HepG2 (cell line): Measurements from ENCODE around the gene TAF1C. TPM values are rescaled to one million over a fixed set of nuclear protein-coding genes. Genes with fewer than 3 reads are reported as not detected.

Experiments used
- ATAC-seq: fragments of 200-7000 bp; cut with Tn5 transposase; 3 replicates; pipeline ENCODE4 v1.9.1; 2020; ENCODE audit warnings: mild to moderate bottlenecking, moderate library complexity
- BruUV-seq: library from RNA; stranded (reverse); fragments of 400-500 nt; replicated peaks from 2 replicates; lab custom pipeline; 2021; lab: Mats Ljungman, UMichigan
- CTCF ChIA-PET: fragments of 300-600 bp; formaldehyde crosslinking; extraction: SDS; loops from one replicate; lab custom pipeline; 2021; ENCODE audit warnings: low total read pairs, inconsistent platforms, low intra/inter-chr PET ratio; lab: Yijun Ruan, JAX
- POLR2A ChIA-PET: fragments of 350-600 bp; sonication (Branson Sonifier 250); formaldehyde crosslinking; loops from one replicate; lab custom pipeline; 2020; ENCODE audit warnings: antibody characterized with exemption, inconsistent platforms; lab: Yijun Ruan, JAX
- DNase-seq: peaks from one replicate; pipeline ENCODE4 v3.0.0-alpha.2; 2015; ENCODE audit warnings: low spot score
- FAIRE-seq: peaks from 3 replicates; lab custom pipeline; 2011; peaks lifted over from hg19 to GRCh38; lab: Jason Lieb, UNC
- H2AFZ ChIP-seq: one replicate; pipeline ENCODE4 v1.6.1; 2011; ENCODE audit warnings: low read length, inconsistent platforms
- H3K27ac ChIP-seq: fragments of 300-600 bp; 3 replicates; pipeline ENCODE4 v1.8.0; 2011; ENCODE audit warnings: mixed run types, mild to moderate bottlenecking, mixed read lengths, low read length, inconsistent platforms; ENCODE audit not compliant: insufficient read depth; ENCODE audit errors: extremely low read length
- H3K27me3 ChIP-seq, 2 experiments: fragments of 200-600 bp in 1 of 2; 2 replicates in 1 of 2; 3 replicates in 1 of 2; pipeline versions ENCODE4 v1.6.0 to v1.8.0; 2011; ENCODE audit warnings: low read length in 2 of 2, mild to moderate bottlenecking in 2 of 2, moderate library complexity in 2 of 2, inconsistent platforms in 1 of 2; ENCODE audit not compliant: insufficient read depth in 2 of 2, control insufficient read depth in 1 of 2
- H3K36me3 ChIP-seq, 2 experiments: fragments of 200-600 bp in 1 of 2; replicated peaks in 1 of 2; 2 replicates in 1 of 2; 3 replicates in 1 of 2; pipeline versions ENCODE4 v1.5.1 to v1.8.0; 2011; ENCODE audit warnings: low read length in 2 of 2, inconsistent platforms in 1 of 2; ENCODE audit not compliant: insufficient read depth in 2 of 2, control insufficient read depth in 1 of 2
- H3K4me1 ChIP-seq: 2 replicates; pipeline ENCODE4 v1.5.1; 2012; ENCODE audit warnings: low read length, inconsistent platforms; ENCODE audit not compliant: insufficient read depth
- H3K4me2 ChIP-seq: 2 replicates; pipeline ENCODE4 v1.6.0; 2011; ENCODE audit warnings: low read depth, low read length, inconsistent platforms
- H3K4me3 ChIP-seq, 3 experiments: fragments of 200-600 bp in 1 of 3; sonication (generic), shearing (Covaris generic) in 1 of 3; replicated peaks in 1 of 3; 2 replicates each; pipeline ENCODE4 v1.5.1; 2011 to 2016; ENCODE audit warnings: low read length in 3 of 3, inconsistent platforms in 2 of 3, low read depth in 2 of 3, mild to moderate bottlenecking in 2 of 3, control low read depth in 1 of 3, mixed read lengths in 1 of 3; ENCODE audit not compliant: insufficient read depth in 1 of 3
- H3K79me2 ChIP-seq: one replicate; pipeline ENCODE4 v1.6.1; 2011; ENCODE audit warnings: low read length, inconsistent platforms; ENCODE audit not compliant: insufficient read depth
- H3K9ac ChIP-seq: 2 replicates; pipeline ENCODE4 v1.6.0; 2011; ENCODE audit warnings: mild to moderate bottlenecking, low read depth, low read length, inconsistent platforms; ENCODE audit not compliant: insufficient read depth
- H3K9me3 ChIP-seq: 2 replicates; pipeline ENCODE4 v1.5.1; 2012; ENCODE audit warnings: mild to moderate bottlenecking, low read length
- H4K20me1 ChIP-seq: 2 replicates; pipeline ENCODE4 v1.6.0; 2011; ENCODE audit warnings: inconsistent platforms, mild to moderate bottlenecking, low read length, moderate library complexity; ENCODE audit not compliant: insufficient read depth
- CAMTA2 ChIP-seq: sonication (generic); formaldehyde crosslinking; IDR thresholded peaks from 2 replicates; pipeline ENCODE4 v1.4.0; 2020; ENCODE audit warnings: mild to moderate bottlenecking, missing genetic modification reagents, borderline replicate concordance
- CREB1 ChIP-seq, 2 experiments: fragments of 450-650 bp in 1 of 2; IDR thresholded peaks; 2 replicates each; pipeline ENCODE4 v1.6.1; 2016 to 2017; ENCODE audit warnings: control low read depth in 1 of 2, mild to moderate bottlenecking in 1 of 2, missing compliant biosample characterization in 1 of 2, missing genetic modification characterization in 1 of 2
- E2F1 ChIP-seq: sonication (generic); formaldehyde crosslinking; IDR thresholded peaks from 2 replicates; pipeline ENCODE4 v1.5.0; 2020; ENCODE audit warnings: missing genetic modification reagents
- GTF3A ChIP-seq: sonication (generic); formaldehyde crosslinking; conservative IDR thresholded peaks from 2 replicates; pipeline ENCODE4 v1.4.0; 2020; ENCODE audit warnings: mild to moderate bottlenecking, missing genetic modification reagents
- HCFC1 ChIP-seq: fragments of 150-350 bp; IDR thresholded peaks from 2 replicates; pipeline ENCODE4 v1.6.1; 2014; ENCODE audit warnings: low read depth, low read length
- JUND ChIP-seq: sonication (generic); formaldehyde crosslinking; IDR thresholded peaks from 2 replicates; pipeline ENCODE4 v1.8.0; 2022; ENCODE audit warnings: mild to moderate bottlenecking, missing genetic modification reagents
- MATR3 ChIP-seq: sonication (generic); formaldehyde crosslinking; IDR thresholded peaks from 2 replicates; pipeline ENCODE4 v1.4.0; 2020; ENCODE audit warnings: missing genetic modification reagents
- PHB2 ChIP-seq: fragments of 450-650 bp; IDR thresholded peaks from 2 replicates; pipeline ENCODE4 v1.6.1; 2018; ENCODE audit not compliant: partially characterized antibody
- RAD21 ChIP-seq: fragments of 450-650 bp; formaldehyde crosslinking; IDR thresholded peaks from 2 replicates; pipeline ENCODE4 v1.5.0; 2020; ENCODE audit warnings: mild to moderate bottlenecking
- STAT5B ChIP-seq: sonication (generic); formaldehyde crosslinking; IDR thresholded peaks from 2 replicates; pipeline ENCODE4 v1.4.0; 2020; ENCODE audit warnings: missing genetic modification reagents
- THAP8 ChIP-seq: sonication (generic); formaldehyde crosslinking; IDR thresholded peaks from 2 replicates; pipeline ENCODE4 v1.5.1; 2020; ENCODE audit warnings: missing genetic modification reagents, mild to moderate bottlenecking, borderline replicate concordance
- YEATS4 ChIP-seq: sonication (generic); formaldehyde crosslinking; IDR thresholded peaks from 2 replicates; pipeline ENCODE4 v1.4.0; 2020; ENCODE audit warnings: missing genetic modification reagents, borderline replicate concordance
- ZNF18 ChIP-seq: sonication (generic); formaldehyde crosslinking; IDR thresholded peaks from 2 replicates; pipeline ENCODE4 v1.8.0; 2022; ENCODE audit warnings: mild to moderate bottlenecking, missing genetic modification reagents; ENCODE audit not compliant: insufficient replicate concordance
- ZNF251 ChIP-seq: sonication (generic); formaldehyde crosslinking; IDR thresholded peaks from 2 replicates; pipeline ENCODE4 v1.9.0; 2021; ENCODE audit warnings: mild to moderate bottlenecking, missing genetic modification reagents
- ZNF253 ChIP-seq: sonication (generic); formaldehyde crosslinking; IDR thresholded peaks from 2 replicates; pipeline ENCODE4 v1.8.0; 2022; ENCODE audit warnings: mild to moderate bottlenecking, missing genetic modification reagents, borderline replicate concordance
- ZNF558 ChIP-seq: sonication (generic); formaldehyde crosslinking; IDR thresholded peaks from 2 replicates; pipeline ENCODE4 v1.9.0; 2022; ENCODE audit warnings: mild to moderate bottlenecking, missing genetic modification reagents, borderline replicate concordance
- ZNF850 ChIP-seq: sonication (generic); formaldehyde crosslinking; conservative IDR thresholded peaks from 2 replicates; pipeline ENCODE4 v1.9.0; 2021; ENCODE audit warnings: mild to moderate bottlenecking, missing genetic modification reagents
- ZSCAN20 ChIP-seq: sonication (generic); formaldehyde crosslinking; IDR thresholded peaks from 2 replicates; pipeline ENCODE4 v1.4.0; 2020; ENCODE audit warnings: missing genetic modification reagents, mild to moderate bottlenecking, borderline replicate concordance
- WGBS: methylation state at CpG from one replicate; pipeline ENCODE4 v1.1.6; 2017; ENCODE audit warnings: low lambda C conversion rate; 5-methylcytosine and 5-hydroxymethylcytosine counted together
- in situ Hi-C: cut with HindIII; loops from 2 replicates; pipeline ENCODE4 v1.10.0; 2017; ENCODE audit warnings: low pct_unique_long_range_greater_than_20kb; ENCODE audit not compliant: extremely low pct_ligation_motif_present
- intact Hi-C: fragments of 100-400 bp; cut with micrococcal nuclease; formaldehyde crosslinking; loops from one replicate; pipeline ENCODE4 v1.10.0; 2022; ENCODE audit not compliant: unreplicated experiment
- polyA plus RNA-seq, 8 experiments: library from polyadenylated mRNA; depleted of rRNA in 3 of 8; stranded (reverse) in 7 of 8; unstranded in 1 of 8; fragments of >200 nt; fragmentation: Illumina TruSeq in 4 of 8; extraction: Trizol in 4 of 8; gene quantifications; 2 replicates each; pipeline versions ENCODE4 v1.2.1 to v1.2.3, GENCODE V29; 2011 to 2016; ENCODE audit warnings: low read depth in 4 of 8, missing spikeins in 1 of 8, mixed read lengths in 1 of 8; ENCODE audit not compliant: insufficient read depth in 1 of 8
- total RNA-seq, 5 experiments: library from RNA; depleted of rRNA; stranded (reverse); fragments of >200 nt; fragmentation: Illumina TruSeq; extraction: Trizol; gene quantifications; 2 replicates each; pipeline ENCODE4 v1.2.3, GENCODE V29; 2016; ENCODE audit warnings: low read depth in 1 of 5

The TAF1C gene
- total and polyA plus RNA-seq, 2 of the 13 experiments (the other 11 are each of a cell fraction or from before 2014, with no cell fraction given): 15.6 to 20.8 TPM

GRCh38 chr16:84144859-84145639 lies 41.8 kb downstream of the TAF1C start, which contains the start of the genes DNAAF1 and HSDL1:
Gene DNAAF1 (plus strand): TSS chr16:84145308. CDS start chr16:84145441, 133 bp downstream.
Gene HSDL1 (minus strand): TSS chr16:84145177. CDS start chr16:84131321, 13,856 bp downstream.
- H3K27me3 ChIP-seq: peaks cover 2 to 10% of the 10 kb centered on the region in 2 experiments
- H3K4me1 ChIP-seq: peaks cover 39% of the 10 kb centered on the region
- peak within 1 kb of the TSS; percentile 55 for H3K27ac ChIP-seq
- H2AFZ ChIP-seq: no peak within 1 kb of the TSS
- peak; percentile 83 for DNase-seq
- H3K79me2 ChIP-seq: peaks cover 33% of the 10 kb centered on the region
- H3K36me3 ChIP-seq: no peaks in the 10 kb centered on the region
- peak within 1 kb of the TSS; percentile 90 to 100 (median 92) for H3K4me3 ChIP-seq
- no TSS peak for BruUV-seq
- ATAC-seq: peak; percentile 74
- H3K9ac ChIP-seq: peak within 1 kb of the TSS; percentile 77
- CTCF ChIA-PET: interaction anchor here (1.8 kb wide), 1 partner anchor 30 kb away, joined by 6 read pairs; no protein-coding TSS in a partner anchor
- intact Hi-C loops (loop anchor here (1.0 to 2.0 kb wide), 2 partner anchors 30 to 49 kb away; no protein-coding TSS in a partner anchor), in situ Hi-C loops (no loop called here)
- no peak for FAIRE-seq
- H4K20me1 ChIP-seq: peaks cover 3% of the 10 kb centered on the region; the same call in 1 of the 2 replicates
- H3K4me2 ChIP-seq: peak within 1 kb of the TSS; percentile 97
- WGBS: under 1% methylated on average over 29 of the region's 89 CpGs
- no peaks in the 10 kb centered on the region for H3K9me3 ChIP-seq
- POLR2A ChIA-PET: interaction anchor here (0.7 to 1.4 kb wide), 3 partner anchors 28 to 55 kb away, joined by 3 to 24 read pairs (median 3); partner anchors contain the start of gene MBTPS1
- no peak for TF ChIP-seq THAP8 (CRISPR knock-in tag)
- TF ChIP-seq PHB2: no peak
- TF ChIP-seq ZNF251 (CRISPR knock-in tag): no peak
- TF ChIP-seq HCFC1: 0 out of 2 replicates have a peak, but pooled peaks have one; percentile 18
- no peak for TF ChIP-seq STAT5B (CRISPR knock-in tag)
- TF ChIP-seq GTF3A: 0 out of 2 replicates have a peak, but pooled peaks have one; percentile 56
- peak; percentile 56 for TF ChIP-seq RAD21 (CRISPR knock-in tag)
- TF ChIP-seq MATR3: no peak
- TF ChIP-seq ZNF18 (CRISPR knock-in tag): peak; percentile 19
- TF ChIP-seq ZNF850 (CRISPR knock-in tag): 0 out of 2 replicates have a peak, but pooled peaks have one; percentile 60
- peak; percentile 71 for TF ChIP-seq YEATS4
- 0 out of 2 replicates have a peak, but pooled peaks have one; percentile 58 for TF ChIP-seq ZSCAN20 (CRISPR knock-in tag)
- TF ChIP-seq ZNF253 (CRISPR knock-in tag): no peak; the same call in 1 of the 2 replicates
- 0 out of 2 replicates have a peak, but pooled peaks have one; percentile 32 for TF ChIP-seq E2F1
- TF ChIP-seq JUND: no peak
- no peak; the same call in 1 of the 2 replicates for TF ChIP-seq CREB1 (IDR thresholded peaks at IDR 0.05)
- no peak for TF ChIP-seq CREB1 (CRISPR knock-in tag; IDR thresholded peaks at IDR 0.05)
- no peak for TF ChIP-seq CAMTA2 (CRISPR knock-in tag)
- TF ChIP-seq ZNF558 (CRISPR knock-in tag): no peak
